Right atrium auricular region (tissue), 2 donors: Measurements from ENCODE around the gene WDR48. TPM values are rescaled to one million over a fixed set of nuclear protein-coding genes. Genes with fewer than 3 reads are reported as not detected.

Experiments
- DNase-seq: peaks from one replicate; pipeline ENCODE4 v3.0.0-alpha.2; 2019; ENCODE audit warnings: low spot score
- H3K27ac ChIP-seq, 2 donors: fragments of 200-600 bp; sonication (generic); 1 replicate in 1 of 2; 2 replicates in 1 of 2; pipeline ENCODE4 v1.5.1; 2016 to 2019
- H3K27me3 ChIP-seq, 2 donors: fragments of 200-600 bp; sonication (generic); one replicate each; pipeline versions ENCODE4 v1.5.1 to v1.6.0; 2017 to 2019
- H3K36me3 ChIP-seq: fragments of 200-600 bp; sonication (generic); one replicate; pipeline ENCODE4 v1.5.1; 2016
- H3K4me1 ChIP-seq, 2 donors: fragments of 200-600 bp; sonication (generic); one replicate each; pipeline versions ENCODE4 v1.5.1 to v1.6.0; 2017 to 2019
- H3K4me3 ChIP-seq, 2 donors: fragments of 200-600 bp; sonication (generic); 1 replicate in 1 of 2; 2 replicates in 1 of 2; pipeline ENCODE4 v1.5.1; 2017 to 2019; ENCODE audit warnings: mild to moderate bottlenecking in 1 of 2, moderate library complexity in 1 of 2
- H3K9me3 ChIP-seq, 2 donors: fragments of 200-600 bp; sonication (generic); one replicate each; pipeline ENCODE4 v1.5.1; 2019
- CTCF ChIP-seq, 2 donors: fragments of 200-600 bp; sonication (generic); IDR thresholded peaks; one replicate each; pipeline ENCODE4 v1.5.1; 2019; ENCODE audit warnings: antibody characterized with exemption in 2 of 2
- total RNA-seq, 2 donors: library from RNA; depleted of rRNA; stranded (reverse); fragments of >200 nt; gene quantifications; one replicate each; pipeline ENCODE4 v1.1.0, GENCODE V29; 2016

Gene WDR48
- total RNA-seq, 2 donors from 2014 or later: 11.9 to 17.1 TPM

- H3K4me1 ChIP-seq: no peaks in the 10 kb centered on the region
- H3K36me3 ChIP-seq: peaks cover 40% of the 10 kb centered on the region
- H3K4me3 ChIP-seq: no peak overlapping the region
- DNase-seq: no peak
- peak in 1 of 2 donors; percentile 31 for TF ChIP-seq CTCF (IDR thresholded peaks at IDR 0.05)
- H3K27me3 ChIP-seq: no peaks in the 10 kb centered on the region
- no peak overlapping the region for H3K27ac ChIP-seq
- H3K9me3 ChIP-seq: no peaks in the 10 kb centered on the region
These were observed 13.4 kb downstream of the WDR48 start for GRCh38 chr3:39065197-39065596.

DNA sequence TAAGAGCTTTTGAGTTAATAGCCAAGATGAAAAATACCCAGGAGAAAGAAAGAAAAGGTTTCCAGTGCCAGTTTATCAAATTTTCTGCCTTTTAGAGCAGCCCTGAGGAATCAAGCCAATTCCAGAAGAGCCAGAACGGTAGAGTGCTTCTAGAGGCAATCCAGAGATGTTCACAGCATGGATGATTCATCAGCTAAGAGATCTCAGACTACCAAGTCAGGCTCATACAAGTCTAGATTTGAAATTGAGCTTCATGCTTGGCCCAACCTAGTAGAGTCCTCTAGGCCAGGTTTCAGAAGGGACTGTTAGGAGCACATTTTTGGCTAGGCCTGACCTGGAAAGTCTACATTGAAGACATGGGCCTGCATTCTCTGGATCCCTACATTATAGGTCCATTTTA is 15.5 kb downstream of the WDR48 start:
- no peak for TF ChIP-seq CTCF (IDR thresholded peaks at IDR 0.05)
- Histone ChIP-seq H3K36me3 (peaks cover 47% of the 10 kb centered on the region), H3K4me3 (no peak overlapping the region), H3K4me1 (no peaks in the 10 kb centered on the region), H3K27me3 (no peaks in the 10 kb centered on the region), H3K9me3 (no peaks in the 10 kb centered on the region), H3K27ac (no peak overlapping the region)
- no peak for DNase-seq

- no peak for TF ChIP-seq CTCF (IDR thresholded peaks at IDR 0.05)
- Histone ChIP-seq H3K27ac (no peak overlapping the region), H3K4me3 (no peak overlapping the region), H3K9me3 (no peaks in the 10 kb centered on the region), H3K4me1 (no peaks in the 10 kb centered on the region), H3K36me3 (peaks cover 51% of the 10 kb centered on the region), H3K27me3 (no peaks in the 10 kb centered on the region)
- no peak for DNase-seq
These were observed 16.7 kb downstream of the WDR48 start for GRCh38 chr3:39068556-39068955.

GRCh38 chr3:39075910-39076309 is 24.1 kb downstream of the WDR48 start:
- Histone ChIP-seq H3K9me3 (no peaks in the 10 kb centered on the region), H3K36me3 (peaks cover 49% of the 10 kb centered on the region)

DNA sequence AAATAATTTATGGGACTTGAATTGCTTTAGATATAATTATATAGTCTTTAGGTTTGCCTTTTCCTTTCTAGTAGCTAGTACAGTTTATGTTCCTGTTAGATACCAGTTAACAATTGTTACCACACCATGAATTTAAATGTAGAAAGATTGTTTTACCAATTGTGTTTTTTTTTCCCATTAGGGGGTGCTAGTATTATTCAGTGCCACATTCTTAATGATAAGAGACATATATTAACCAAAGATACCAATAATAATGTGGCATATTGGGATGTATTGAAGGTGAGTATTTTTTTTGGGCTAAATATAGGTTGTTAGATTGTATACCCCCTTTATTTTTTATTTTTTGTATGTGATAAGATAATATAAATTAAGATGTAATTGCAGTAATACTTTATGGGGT is 27.7 kb downstream of the WDR48 start:
- no peak overlapping the region for H3K4me3 ChIP-seq
- no peak for TF ChIP-seq CTCF (IDR thresholded peaks at IDR 0.05)
- H3K36me3 ChIP-seq: peaks cover 36% of the 10 kb centered on the region
- DNase-seq: no peak
- no peak overlapping the region for H3K27ac ChIP-seq
- no peaks in the 10 kb centered on the region for H3K9me3 ChIP-seq
- H3K27me3 ChIP-seq: no peaks in the 10 kb centered on the region
- H3K4me1 ChIP-seq: no peaks in the 10 kb centered on the region

More at GRCh38 chr3:39075910-39076309, 24.1 kb downstream of the WDR48 start:
- DNase-seq: no peak
- Histone ChIP-seq H3K4me3 (no peak overlapping the region), H3K27me3 (no peaks in the 10 kb centered on the region), H3K27ac (no peak overlapping the region), H3K4me1 (no peaks in the 10 kb centered on the region)
- TF ChIP-seq CTCF (IDR thresholded peaks at IDR 0.05): no peak

GRCh38 chr3:39080026-39080425 is 28.2 kb downstream of the WDR48 start:
- DNase-seq: no peak
- Histone ChIP-seq H3K36me3 (peaks cover 33% of the 10 kb centered on the region), H3K9me3 (no peaks in the 10 kb centered on the region), H3K4me1 (no peaks in the 10 kb centered on the region), H3K4me3 (no peak overlapping the region), H3K27me3 (no peaks in the 10 kb centered on the region), H3K27ac (no peak overlapping the region)
- TF ChIP-seq CTCF (IDR thresholded peaks at IDR 0.05): no peak
